K562 treated with DMSO at 1 percent for 24 hours (cell line): ENCODE measurements around the gene SRSF3. TPM values are rescaled to one million over a fixed set of nuclear protein-coding genes. Genes with fewer than 3 reads are reported as not detected.

Experiments
- total RNA-seq: library from RNA; unstranded; fragments of 300-600 nt; gene quantifications from 2 replicates; pipeline ENCODE4 v1.2.3, GENCODE V29; 2022; ENCODE audit warnings: low read depth; ENCODE audit not compliant: insufficient read depth

Gene SRSF3
- 194 and 199 TPM in 2 replicates for total RNA-seq

GRCh38 chr6:36594029-36594815, at the start of gene SRSF3:
Gene SRSF3 (plus strand): TSS chr6:36594362. CDS start chr6:36596763, 2,401 bp downstream.

GRCh38 chr6:36546920-36547645, 47.1 kb upstream of the SRSF3 start, which contains the start of gene STK38:
Gene STK38 (minus strand): TSS chr6:36547479. CDS start chr6:36540202, 7,277 bp downstream.

Other genes with a start within 250 kb of the SRSF3 start
- 1.4 TPM in 1 of 2 replicates, not detected in the other for gene ETV7, start 206.7 kb upstream of the SRSF3 start, total RNA-seq
- not detected in 2 replicates for gene PXT1, start 151.5 kb upstream of the SRSF3 start, total RNA-seq
- gene KCTD20, start 151.4 kb upstream of the SRSF3 start, total RNA-seq: 44.4 and 49.5 TPM in 2 replicates
- gene STK38, start 46.9 kb upstream of the SRSF3 start, total RNA-seq: 18.6 and 21.5 TPM in 2 replicates
- 29.7 and 30.4 TPM in 2 replicates for gene CDKN1A, start 84.4 kb downstream of the SRSF3 start, total RNA-seq
- gene RAB44, start 103.5 kb downstream of the SRSF3 start, total RNA-seq: not detected in 2 replicates
- 1.9 and 2.9 TPM in 2 replicates for gene CPNE5, start 245.1 kb downstream of the SRSF3 start, total RNA-seq